Measurements from ENCODE around the gene ZBTB12. TPM values are rescaled to one million over a fixed set of nuclear protein-coding genes. Genes with fewer than 3 reads are reported as not detected.

The ZBTB12 gene
- total and polyA plus RNA-seq, 2 of the 8 experiments (the other 6 are each of a cell fraction or from before 2014, with no cell fraction given), result 20.7 to 40.8 TPM

DNA sequence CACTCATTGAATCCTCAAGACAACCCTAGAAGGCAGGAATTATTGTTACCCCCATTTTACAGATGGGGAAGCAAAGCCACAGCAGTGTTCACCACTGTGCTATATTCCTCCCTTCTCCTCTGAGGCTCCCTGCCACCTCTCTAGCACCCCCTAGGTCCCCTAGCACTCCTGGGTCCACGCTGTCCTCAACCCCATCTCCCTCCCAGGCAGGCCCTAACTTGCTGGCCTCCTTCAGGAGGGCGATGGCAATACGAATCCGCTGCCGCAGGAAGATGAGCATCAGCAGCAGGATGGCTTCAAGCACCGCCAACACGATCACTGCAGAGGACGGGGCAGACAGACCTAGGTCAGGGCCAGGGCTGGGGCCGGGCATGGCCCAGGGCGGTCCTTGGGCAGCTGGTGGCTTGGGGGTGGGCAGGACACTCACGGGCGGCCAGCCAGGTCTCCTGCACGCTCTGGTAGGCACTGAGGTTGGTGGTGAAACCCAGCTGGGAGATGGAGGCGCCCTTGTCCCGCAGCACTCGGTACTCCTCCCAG lies 31.4 kb downstream of the ZBTB12 start (continued):
- TF ChIP-seq TCF12 (IDR thresholded peaks at IDR 0.05; ENCODE audit: low read depth, low read length) (no peak), RXRA (IDR thresholded peaks at IDR 0.05; ENCODE audit: insufficient read depth, low read depth, low read length) (no peak), TAF7 (optimal IDR thresholded peaks at IDR 0.05; ENCODE audit: borderline replicate concordance, low read depth, low read length) (no peak), RFX5 (IDR thresholded peaks at IDR 0.05; ENCODE audit: borderline replicate concordance, low read depth, low read length) (no peak), CBX5 (IDR thresholded peaks at IDR 0.05; ENCODE audit: low read depth, low read length) (no peak), BRCA1 (IDR thresholded peaks at IDR 0.05; ENCODE audit: low read depth, low read length) (no peak), YY1 (IDR thresholded peaks at IDR 0.05; ENCODE audit: low read depth, low read length) (no peak), ASH2L (IDR thresholded peaks at IDR 0.05; ENCODE audit: low read length) (no peak), KDM4A (IDR thresholded peaks at IDR 0.05; ENCODE audit: low read depth, low read length, severe bottlenecking) (no peak), RBBP5 (IDR thresholded peaks at IDR 0.05; ENCODE audit: borderline replicate concordance, low read depth, low read length) (no peak), SRF (IDR thresholded peaks at IDR 0.05; ENCODE audit: low read depth, low read length) (no peak), GABPA (IDR thresholded peaks at IDR 0.05; ENCODE audit: borderline replicate concordance, insufficient read depth, low read length) (no peak)
- TF ChIP-seq, protein P1, sequence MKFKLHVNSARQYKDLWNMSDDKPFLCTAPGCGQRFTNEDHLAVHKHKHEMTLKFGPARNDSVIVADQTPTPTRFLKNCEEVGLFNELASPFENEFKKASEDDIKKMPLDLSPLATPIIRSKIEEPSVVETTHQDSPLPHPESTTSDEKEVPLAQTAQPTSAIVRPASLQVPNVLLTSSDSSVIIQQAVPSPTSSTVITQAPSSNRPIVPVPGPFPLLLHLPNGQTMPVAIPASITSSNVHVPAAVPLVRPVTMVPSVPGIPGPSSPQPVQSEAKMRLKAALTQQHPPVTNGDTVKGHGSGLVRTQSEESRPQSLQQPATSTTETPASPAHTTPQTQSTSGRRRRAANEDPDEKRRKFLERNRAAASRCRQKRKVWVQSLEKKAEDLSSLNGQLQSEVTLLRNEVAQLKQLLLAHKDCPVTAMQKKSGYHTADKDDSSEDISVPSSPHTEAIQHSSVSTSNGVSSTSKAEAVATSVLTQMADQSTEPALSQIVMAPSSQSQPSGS (IDR thresholded peaks at IDR 0.05; ENCODE audit: low read length), result no peak
- TF ChIP-seq, protein P2, sequence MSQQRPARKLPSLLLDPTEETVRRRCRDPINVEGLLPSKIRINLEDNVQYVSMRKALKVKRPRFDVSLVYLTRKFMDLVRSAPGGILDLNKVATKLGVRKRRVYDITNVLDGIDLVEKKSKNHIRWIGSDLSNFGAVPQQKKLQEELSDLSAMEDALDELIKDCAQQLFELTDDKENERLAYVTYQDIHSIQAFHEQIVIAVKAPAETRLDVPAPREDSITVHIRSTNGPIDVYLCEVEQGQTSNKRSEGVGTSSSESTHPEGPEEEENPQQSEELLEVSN (IDR thresholded peaks at IDR 0.05), result no peak
